ENCODE results near the gene FRMPD2.
"Not testable (repeated sequence)": the region's sequence is repeated elsewhere in the genome, so short reads cannot be mapped to it uniquely, and the experiment has no call there.

Gene FRMPD2

DNA sequence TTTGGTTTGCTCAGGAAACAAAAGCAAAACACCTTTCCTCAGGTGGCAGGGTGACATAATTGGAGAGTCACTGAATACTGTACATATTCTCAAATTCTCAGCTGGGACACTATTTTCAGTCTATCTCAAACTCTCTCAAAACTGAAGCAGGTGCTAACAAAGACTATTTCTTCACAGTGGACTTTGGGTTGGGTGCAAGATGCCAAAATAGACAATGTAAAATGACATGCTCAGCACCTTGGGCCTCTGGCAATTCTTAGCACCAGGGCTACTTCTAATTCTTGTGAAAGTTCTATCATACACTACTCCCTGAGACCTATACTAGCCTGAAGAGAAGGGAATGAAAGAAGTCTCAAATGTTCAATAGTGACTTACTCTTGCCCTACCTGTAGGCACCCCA, 151.9 kb downstream of the FRMPD2 start:
- not testable (repeated sequence) for DNase-seq

DNA sequence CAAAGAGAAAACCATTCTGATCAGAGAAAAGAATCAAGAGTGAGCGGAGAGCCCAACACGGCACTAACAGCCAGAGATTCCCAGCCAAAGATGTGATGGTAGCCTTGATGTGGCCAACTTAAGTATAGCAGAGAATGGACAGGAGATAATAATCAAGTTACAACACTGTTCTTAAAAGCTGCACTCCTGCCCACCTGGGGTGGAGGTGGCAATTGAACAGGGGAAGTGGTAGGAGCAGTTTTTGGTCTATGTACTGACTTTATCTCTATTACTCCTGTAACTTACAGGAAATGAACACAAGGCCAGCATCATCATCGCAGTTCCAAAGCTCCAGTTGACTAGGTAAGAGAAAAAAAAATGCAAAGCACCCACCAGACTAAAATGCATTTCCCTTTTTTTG, 164.2 kb downstream of the FRMPD2 start:
- not testable (repeated sequence) for DNase-seq

All from CD4-positive, alpha-beta T cell treated with Interleukin-10 for 1 hour (primary cell).